ENCODE results near the gene ZBTB24.

- TF ChIP-seq, protein P1, sequence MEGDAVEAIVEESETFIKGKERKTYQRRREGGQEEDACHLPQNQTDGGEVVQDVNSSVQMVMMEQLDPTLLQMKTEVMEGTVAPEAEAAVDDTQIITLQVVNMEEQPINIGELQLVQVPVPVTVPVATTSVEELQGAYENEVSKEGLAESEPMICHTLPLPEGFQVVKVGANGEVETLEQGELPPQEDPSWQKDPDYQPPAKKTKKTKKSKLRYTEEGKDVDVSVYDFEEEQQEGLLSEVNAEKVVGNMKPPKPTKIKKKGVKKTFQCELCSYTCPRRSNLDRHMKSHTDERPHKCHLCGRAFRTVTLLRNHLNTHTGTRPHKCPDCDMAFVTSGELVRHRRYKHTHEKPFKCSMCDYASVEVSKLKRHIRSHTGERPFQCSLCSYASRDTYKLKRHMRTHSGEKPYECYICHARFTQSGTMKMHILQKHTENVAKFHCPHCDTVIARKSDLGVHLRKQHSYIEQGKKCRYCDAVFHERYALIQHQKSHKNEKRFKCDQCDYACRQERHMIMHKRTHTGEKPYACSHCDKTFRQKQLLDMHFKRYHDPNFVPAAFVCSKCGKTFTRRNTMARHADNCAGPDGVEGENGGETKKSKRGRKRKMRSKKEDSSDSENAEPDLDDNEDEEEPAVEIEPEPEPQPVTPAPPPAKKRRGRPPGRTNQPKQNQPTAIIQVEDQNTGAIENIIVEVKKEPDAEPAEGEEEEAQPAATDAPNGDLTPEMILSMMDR (IDR thresholded peaks at IDR 0.05; ENCODE audit: extremely low read depth in 1 of 2, insufficient read depth in 1 of 2, low read depth in 1 of 2, low read length in 2 of 2), result peak; percentile 8 to 25
- TF ChIP-seq, protein P2, sequence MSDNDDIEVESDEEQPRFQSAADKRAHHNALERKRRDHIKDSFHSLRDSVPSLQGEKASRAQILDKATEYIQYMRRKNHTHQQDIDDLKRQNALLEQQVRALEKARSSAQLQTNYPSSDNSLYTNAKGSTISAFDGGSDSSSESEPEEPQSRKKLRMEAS (IDR thresholded peaks at IDR 0.05; ENCODE audit: insufficient read depth, insufficient read length), result no peak
- no peak for TF ChIP-seq EZH2 (IDR thresholded peaks at IDR 0.05; ENCODE audit: borderline replicate concordance, low read depth, low read length, severe bottlenecking)
Observed at GRCh38 chr6:109441069-109441816, 41.8 kb downstream of the ZBTB24 start.

All from endothelial cell of umbilical vein (primary cell).